IMR-90 (cell line): ENCODE data around the gene RNF213. TPM values are rescaled to one million over a fixed set of nuclear protein-coding genes. Genes with fewer than 3 reads are reported as not detected.

Source experiments
- ATAC-seq: fragments of 200-7000 bp; cut with Tn5 transposase; 2 replicates; pipeline ENCODE4 v1.9.1; 2020; ENCODE audit warnings: low read depth, mild to moderate bottlenecking, moderate library complexity
- BruUV-seq: library from RNA; stranded (reverse); fragments of 400-500 nt; replicated peaks from 2 replicates; lab custom pipeline; 2021; lab: Mats Ljungman, UMichigan
- CTCF ChIA-PET: fragments of 300-600 bp; formaldehyde crosslinking; extraction: SDS; loops from one replicate; lab custom pipeline; 2021; ENCODE audit warnings: antibody characterized with exemption; lab: Yijun Ruan, JAX
- POLR2A ChIA-PET: fragments of 300-600 bp; sonication (Branson Sonifier 250); formaldehyde crosslinking; loops from one replicate; lab custom pipeline; 2022; ENCODE audit warnings: antibody characterized with exemption; ENCODE audit not compliant: unreplicated experiment; lab: Charles Lee
- DNase-seq: peaks from one replicate; pipeline ENCODE4 v3.0.0; 2013
- H2AFZ ChIP-seq: replicated peaks from 2 replicates; pipeline ENCODE3; 2013; ENCODE audit warnings: low read length, mild to moderate bottlenecking; ENCODE audit not compliant: poor library complexity
- H2AK5ac ChIP-seq: 2 replicates; pipeline ENCODE4 v1.6.1; 2013; ENCODE audit warnings: low read depth, low read length, inconsistent platforms
- H2AK9ac ChIP-seq: replicated peaks from 2 replicates; pipeline ENCODE3; 2013; ENCODE audit warnings: mild to moderate bottlenecking, low read depth, low read length, moderate library complexity; ENCODE audit not compliant: poor library complexity
- H2BK120ac ChIP-seq: 2 replicates; pipeline ENCODE4 v1.6.1; 2013; ENCODE audit warnings: low read depth, low read length, inconsistent platforms
- H2BK15ac ChIP-seq: 3 replicates; pipeline ENCODE4 v1.6.1; 2013; ENCODE audit warnings: low read depth, low read length, inconsistent platforms
- H2BK20ac ChIP-seq: 2 replicates; pipeline ENCODE4 v1.6.1; 2013; ENCODE audit warnings: low read depth, mild to moderate bottlenecking, inconsistent platforms, low read length, moderate library complexity
- H2BK5ac ChIP-seq: 2 replicates; pipeline ENCODE4 v1.6.1; 2013; ENCODE audit warnings: mild to moderate bottlenecking, low read depth, low read length, inconsistent platforms; ENCODE audit not compliant: poor library complexity, severe bottlenecking
- H3K14ac ChIP-seq: replicated peaks from 2 replicates; pipeline ENCODE4 v1.6.1; 2013; ENCODE audit warnings: low read depth, low read length, inconsistent platforms
- H3K18ac ChIP-seq: 2 replicates; pipeline ENCODE4 v1.6.1; 2013; ENCODE audit warnings: low read depth, low read length, control low read depth
- H3K23ac ChIP-seq: 2 replicates; pipeline ENCODE4 v1.6.1; 2013; ENCODE audit warnings: low read depth, low read length, inconsistent platforms
- H3K27ac ChIP-seq: 2 replicates; pipeline ENCODE4 v1.5.1; 2013; ENCODE audit warnings: mild to moderate bottlenecking, control low read depth, low read length; ENCODE audit not compliant: insufficient read depth
- H3K27me3 ChIP-seq: 2 replicates; pipeline ENCODE4 v1.6.1; 2013; ENCODE audit warnings: low read length; ENCODE audit not compliant: control insufficient read depth, insufficient read depth
- H3K36me3 ChIP-seq: 2 replicates; pipeline ENCODE4 v1.6.1; 2013; ENCODE audit warnings: low read length, mixed read lengths; ENCODE audit not compliant: control insufficient read depth, insufficient read depth
- H3K4ac ChIP-seq: 2 replicates; pipeline ENCODE4 v1.6.1; 2013; ENCODE audit warnings: low read depth, low read length, inconsistent platforms
- H3K4me1 ChIP-seq: 2 replicates; pipeline ENCODE4 v1.6.1; 2013; ENCODE audit warnings: low read length, mixed read lengths; ENCODE audit not compliant: control insufficient read depth, insufficient read depth
- H3K4me2 ChIP-seq: 2 replicates; pipeline ENCODE4 v1.6.1; 2013; ENCODE audit warnings: low read depth, mild to moderate bottlenecking, control low read depth, low read length, moderate library complexity
- H3K4me3 ChIP-seq: 2 replicates; pipeline ENCODE4 v1.5.1; 2013; ENCODE audit warnings: low read depth, mild to moderate bottlenecking, control low read depth, low read length, moderate library complexity; ENCODE audit not compliant: insufficient read depth
- H3K56ac ChIP-seq: 2 replicates; pipeline ENCODE4 v1.6.1; 2013; ENCODE audit warnings: low read length, inconsistent platforms; ENCODE audit not compliant: insufficient read depth; ENCODE audit errors: extremely low read depth
- H3K79me1 ChIP-seq, 2 experiments: 2 replicates each; pipeline ENCODE4 v1.6.1; 2013; ENCODE audit warnings: low read length in 2 of 2, inconsistent platforms in 1 of 2, low read depth in 1 of 2
- H3K9ac ChIP-seq: 2 replicates; pipeline ENCODE4 v1.6.1; 2013; ENCODE audit warnings: low read depth, low read length, control low read depth
- H3K9me1 ChIP-seq: 2 replicates; pipeline ENCODE4 v1.6.1; 2013; ENCODE audit warnings: low read length, inconsistent platforms; ENCODE audit not compliant: insufficient read depth
- H3K9me3 ChIP-seq: 2 replicates; pipeline ENCODE4 v1.6.1; 2013; ENCODE audit warnings: low read length; ENCODE audit not compliant: control insufficient read depth, insufficient read depth
- H4K20me1 ChIP-seq: 2 replicates; pipeline ENCODE4 v1.6.1; 2013; ENCODE audit warnings: low read length, inconsistent platforms; ENCODE audit not compliant: insufficient read depth
- H4K5ac ChIP-seq: 2 replicates; pipeline ENCODE4 v1.6.1; 2013; ENCODE audit warnings: mild to moderate bottlenecking, low read depth, low read length, control low read depth
- H4K8ac ChIP-seq, 2 experiments: 2 replicates each; pipeline ENCODE4 v1.6.1; 2013; ENCODE audit warnings: low read depth in 2 of 2, low read length in 2 of 2, control low read depth in 1 of 2, inconsistent platforms in 1 of 2
- H4K91ac ChIP-seq: 2 replicates; pipeline ENCODE4 v1.6.1; 2013; ENCODE audit warnings: low read depth, low read length, inconsistent platforms; ENCODE audit not compliant: insufficient read depth
- BHLHE40 ChIP-seq: fragments of 150-350 bp; IDR thresholded peaks from 2 replicates; pipeline ENCODE4 v1.6.1; 2016; ENCODE audit warnings: mild to moderate bottlenecking, low read depth, low read length
- CEBPB ChIP-seq: IDR thresholded peaks from 2 replicates; pipeline ENCODE4 v1.6.1; 2012; ENCODE audit warnings: low read depth, low read length, improper control_type of control experiment
- CHD1 ChIP-seq: IDR thresholded peaks from 2 replicates; pipeline ENCODE4 v1.6.1; 2012; ENCODE audit warnings: low read depth, low read length, improper control_type of control experiment
- CTCF ChIP-seq: conservative IDR thresholded peaks from 2 replicates; pipeline ENCODE4 v1.5.1; 2012; ENCODE audit warnings: mild to moderate bottlenecking, low read depth, low read length, improper control_type of control experiment
- ELK1 ChIP-seq: fragments of 150-350 bp; IDR thresholded peaks from 2 replicates; pipeline ENCODE4 v1.6.1; 2016; ENCODE audit warnings: low read depth, mild to moderate bottlenecking, low read length, moderate library complexity, borderline replicate concordance
- FOS ChIP-seq: fragments of 150-350 bp; IDR thresholded peaks from 2 replicates; pipeline ENCODE4 v1.6.1; 2016; ENCODE audit warnings: low read depth, low read length
- MAFK ChIP-seq: IDR thresholded peaks from 2 replicates; pipeline ENCODE4 v1.6.1; 2012; ENCODE audit warnings: low read depth, low read length, improper control_type of control experiment
- MAZ ChIP-seq: IDR thresholded peaks from 2 replicates; pipeline ENCODE4 v1.6.1; 2012; ENCODE audit warnings: low read depth, mild to moderate bottlenecking, low read length, improper control_type of control experiment, moderate library complexity, borderline replicate concordance
- MXI1 ChIP-seq: IDR thresholded peaks from 2 replicates; pipeline ENCODE4 v1.6.1; 2012; ENCODE audit warnings: low read depth, mild to moderate bottlenecking, low read length, moderate library complexity, borderline replicate concordance
- NFE2L2 ChIP-seq: fragments of 150-350 bp; IDR thresholded peaks from 2 replicates; pipeline ENCODE4 v1.6.1; 2016; ENCODE audit warnings: low read depth, mild to moderate bottlenecking, low read length
- POLR2A ChIP-seq: IDR thresholded peaks from 2 replicates; pipeline ENCODE4 v1.6.1; 2012; ENCODE audit warnings: mild to moderate bottlenecking, low read depth, low read length
- RCOR1 ChIP-seq: IDR thresholded peaks from 2 replicates; pipeline ENCODE4 v1.6.1; 2012; ENCODE audit warnings: mild to moderate bottlenecking, low read length, improper control_type of control experiment; ENCODE audit not compliant: insufficient replicate concordance
- RFX5 ChIP-seq: IDR thresholded peaks from 2 replicates; pipeline ENCODE4 v1.8.0; 2012; ENCODE audit warnings: low read depth, mild to moderate bottlenecking, low read length, moderate library complexity
- SMC3 ChIP-seq: fragments of 150-350 bp; IDR thresholded peaks from 2 replicates; pipeline ENCODE4 v1.6.1; 2016; ENCODE audit warnings: low read depth, mild to moderate bottlenecking, antibody characterized with exemption, low read length, moderate library complexity
- WGBS, 2 experiments: methylation state at CpG; one replicate each; pipeline versions ENCODE4 v1.1.5 to v1.1.7; 2013; ENCODE audit warnings: missing lambda C conversion rate in 2 of 2; ENCODE audit not compliant: insufficient read length in 1 of 2; ENCODE audit errors: extremely low coverage in 2 of 2; 5-methylcytosine and 5-hydroxymethylcytosine counted together
- dilution Hi-C: fragments of 300-500 bp; cut with HindIII; formaldehyde crosslinking; loops from one replicate; pipeline ENCODE4 v1.14.3; 2018; ENCODE audit warnings: low sequenced_read_pairs; ENCODE audit not compliant: unreplicated experiment
- in situ Hi-C: fragments of 300-500 bp; cut with MboI; formaldehyde crosslinking; loops from 3 replicates; pipeline ENCODE4 v1.14.3; 2019; ENCODE audit warnings: low sequenced_read_pairs, inconsistent platforms, mixed read lengths
- intact Hi-C: fragments of 100-400 bp; cut with micrococcal nuclease; formaldehyde crosslinking; loops from 2 replicates; pipeline ENCODE4 v1.10.0; 2022
- polyA plus RNA-seq, 3 experiments: library from polyadenylated mRNA; depleted of rRNA; stranded (reverse); fragments of >200 nt; gene quantifications; 2 replicates each; pipeline ENCODE4 v1.2.3, GENCODE V29; 2012; ENCODE audit warnings: low replicate concordance in 1 of 3
- total RNA-seq: library from RNA; depleted of rRNA; stranded (reverse); fragments of >200 nt; gene quantifications from 2 replicates; pipeline ENCODE4 v1.2.3, GENCODE V29; 2012

The RNF213 gene
- total and polyA plus RNA-seq, 2 of the 4 experiments (the other 2 are of a cell fraction): 23.4 to 36.0 TPM

GRCh38 chr17:80358131-80358530, 97.5 kb downstream of the RNF213 start:
- Histone ChIP-seq H3K4me3 (no peak overlapping the region), H3K4me1 (no peaks in the 10 kb centered on the region; the same call in 1 of the 2 replicates), H3K36me3 (peaks cover 68% of the 10 kb centered on the region), H3K9me3 (no peaks in the 10 kb centered on the region), H3K23ac (no peak overlapping the region), H3K27ac (no peak overlapping the region), H4K5ac (no peak overlapping the region), H4K20me1 (no peaks in the 10 kb centered on the region), H2BK20ac (no peak overlapping the region), H4K8ac (no peak overlapping the region), H3K4ac (no peak overlapping the region), H2AK9ac (no peak overlapping the region), H2AK5ac (no peak overlapping the region), H3K27me3 (no peaks in the 10 kb centered on the region), H2BK120ac (no peak overlapping the region), H2AFZ (no peak overlapping the region), H3K9ac (no peak overlapping the region), H3K79me1 (no peaks in the 10 kb centered on the region), H4K91ac (no peak overlapping the region), H3K14ac (no peak overlapping the region), H2BK15ac (no peak overlapping the region), H3K56ac (no peak overlapping the region), H3K9me1 (no peaks in the 10 kb centered on the region), H3K18ac (no peak overlapping the region), H3K4me2 (no peak overlapping the region), H2BK5ac (no peak overlapping the region)
- no peak for DNase-seq
- TF ChIP-seq NFE2L2 (no peak), CTCF (no peak), CEBPB (no peak), CHD1 (no peak), MAFK (no peak), MAZ (no peak), RFX5 (no peak), BHLHE40 (no peak), POLR2A (no peak), FOS (no peak), RCOR1 (no peak), ELK1 (no peak), MXI1 (no peak), SMC3 (no peak)
- no peak for ATAC-seq
- dilution Hi-C loops (no loop called here), intact Hi-C loops (no loop called here), in situ Hi-C loops (no loop called here)
- 96% methylated on average over 7 of the region's 9 CpGs; no CpG with 5 or more reads in 1 of the 2 experiments for WGBS, 2 experiments
- POLR2A ChIA-PET: no interaction called here
- CTCF ChIA-PET: no interaction called here
- BruUV-seq: no TSS peak
